CD14-positive monocyte (primary cell): ENCODE results near the gene ACSM5. TPM values are rescaled to one million over a fixed set of nuclear protein-coding genes. Genes with fewer than 3 reads are reported as not detected.

Source experiments
- DNase-seq, 3 donors: peaks; one replicate each; pipeline ENCODE4 v3.0.0-alpha.2; 2011 to 2022
- H2AFZ ChIP-seq: 2 replicates; pipeline ENCODE4 v1.6.0; 2012; ENCODE audit warnings: mild to moderate bottlenecking, low read depth, low read length, inconsistent platforms; ENCODE audit not compliant: insufficient read depth, poor library complexity, severe bottlenecking
- H3K27ac ChIP-seq, 2 donors: 1 replicate in 1 of 2; 2 replicates in 1 of 2; pipeline ENCODE4 v1.5.1; 2012 to 2013; ENCODE audit warnings: low read length in 2 of 2, control low read depth in 1 of 2, inconsistent platforms in 1 of 2, low read depth in 1 of 2, mild to moderate bottlenecking in 1 of 2
- H3K27me3 ChIP-seq, 2 donors: one replicate each; pipeline versions ENCODE4 v1.6.0 to v1.6.1; 2011 to 2013; ENCODE audit warnings: low read length in 2 of 2; ENCODE audit not compliant: control insufficient read depth in 2 of 2, insufficient read depth in 2 of 2
- H3K36me3 ChIP-seq, 2 donors: replicated peaks in 1 of 2; 1 replicate in 1 of 2; 2 replicates in 1 of 2; pipeline versions ENCODE4 v1.5.1 to v1.6.1; 2012 to 2013; ENCODE audit warnings: low read length in 2 of 2, control low read depth in 1 of 2, inconsistent platforms in 1 of 2, mild to moderate bottlenecking in 1 of 2; ENCODE audit not compliant: insufficient read depth in 2 of 2, control insufficient read depth in 1 of 2
- H3K4me1 ChIP-seq, 2 donors: 1 replicate in 1 of 2; 2 replicates in 1 of 2; pipeline versions ENCODE4 v1.5.1 to v1.6.1; 2012 to 2013; ENCODE audit warnings: low read length in 2 of 2, control low read depth in 1 of 2, inconsistent platforms in 1 of 2, mild to moderate bottlenecking in 1 of 2, moderate library complexity in 1 of 2; ENCODE audit not compliant: insufficient read depth in 2 of 2, control insufficient read depth in 1 of 2
- H3K4me2 ChIP-seq: replicated peaks from 2 replicates; pipeline ENCODE3; 2012; ENCODE audit warnings: low read length, moderate library complexity, mild to moderate bottlenecking; ENCODE audit not compliant: poor library complexity, severe bottlenecking; ENCODE audit errors: extremely low read depth
- H3K4me3 ChIP-seq, 3 experiments: fragments of 200-600 bp in 1 of 3; sonication (generic) in 1 of 3; replicated peaks in 1 of 3; 1 replicate in 2 of 3; 2 replicates in 1 of 3; pipeline ENCODE4 v1.5.1; 2011 to 2013; ENCODE audit warnings: low read length in 3 of 3, mild to moderate bottlenecking in 3 of 3, control low read depth in 2 of 3, low read depth in 2 of 3, inconsistent platforms in 1 of 3, moderate library complexity in 1 of 3
- H3K79me2 ChIP-seq: 2 replicates; pipeline ENCODE4 v1.6.0; 2012; ENCODE audit warnings: mild to moderate bottlenecking, control low read depth, inconsistent platforms, low read length, moderate library complexity; ENCODE audit not compliant: insufficient read depth
- H3K9ac ChIP-seq: 2 replicates; pipeline ENCODE4 v1.6.0; 2017; ENCODE audit warnings: low read length, mild to moderate bottlenecking; ENCODE audit not compliant: insufficient read depth, poor library complexity, severe bottlenecking
- H3K9me3 ChIP-seq, 2 donors: replicated peaks in 1 of 2; 1 replicate in 1 of 2; 2 replicates in 1 of 2; pipeline versions ENCODE4 v1.5.1 to v1.6.1; 2012 to 2013; ENCODE audit warnings: low read length in 2 of 2, control low read depth in 1 of 2; ENCODE audit not compliant: control insufficient read depth in 1 of 2, insufficient read depth in 1 of 2
- H4K20me1 ChIP-seq: 2 replicates; pipeline ENCODE4 v1.6.0; 2012; ENCODE audit warnings: mild to moderate bottlenecking, low read length, control low read depth, moderate library complexity; ENCODE audit not compliant: insufficient read depth
- H3K27ac Mint-ChIP-seq, 7 donors: one replicate each; pipeline ENCODE4 v1.8.0; 2020; ENCODE audit warnings: mild to moderate bottlenecking in 7 of 7, mixed read lengths in 7 of 7, moderate library complexity in 6 of 7, inconsistent platforms in 2 of 7
- H3K27me3 Mint-ChIP-seq, 3 donors: one replicate each; pipeline ENCODE4 v1.8.0; 2021 to 2022; ENCODE audit warnings: low read depth in 3 of 3, mild to moderate bottlenecking in 3 of 3, mixed read lengths in 3 of 3, moderate library complexity in 3 of 3, inconsistent platforms in 1 of 3
- H3K36me3 Mint-ChIP-seq, 2 donors: one replicate each; pipeline ENCODE4 v1.8.0; 2020; ENCODE audit warnings: mixed read lengths in 2 of 2, inconsistent platforms in 1 of 2, mild to moderate bottlenecking in 1 of 2
- H3K4me1 Mint-ChIP-seq: one replicate; pipeline ENCODE4 v1.8.0; 2020; ENCODE audit warnings: mild to moderate bottlenecking, mixed read lengths
- H3K4me3 Mint-ChIP-seq, 2 donors: one replicate each; pipeline ENCODE4 v1.8.0; 2020; ENCODE audit warnings: mild to moderate bottlenecking in 2 of 2, mixed read lengths in 2 of 2, moderate library complexity in 1 of 2
- H3K9me3 Mint-ChIP-seq, 7 donors: one replicate each; pipeline ENCODE4 v1.8.0; 2020 to 2022; ENCODE audit warnings: mixed read lengths in 7 of 7, mild to moderate bottlenecking in 6 of 7, moderate library complexity in 6 of 7, inconsistent platforms in 2 of 7
- CTCF ChIP-seq: fragments of 200-600 bp; IDR thresholded peaks from one replicate; pipeline ENCODE4 v1.8.0; 2022; ENCODE audit warnings: antibody characterized with exemption, mild to moderate bottlenecking
- WGBS: methylation state at CpG from one replicate; pipeline ENCODE4 v1.1.5; 2013; ENCODE audit warnings: missing lambda C conversion rate; ENCODE audit not compliant: insufficient coverage; 5-methylcytosine and 5-hydroxymethylcytosine counted together
- intact Hi-C, 2 donors: fragments of 100-400 bp; cut with micrococcal nuclease; formaldehyde crosslinking; loops; one replicate each; pipeline versions ENCODE4 v1.15.0 to v1.15.1; 2023
- polyA plus RNA-seq, 3 donors: library from polyadenylated mRNA; depleted of rRNA in 1 of 3; unstranded in 2 of 3; stranded (reverse) in 1 of 3; fragments of 300-500 nt in 2 of 3; fragments of >200 nt in 1 of 3; fragmentation: Illumina TruSeq in 2 of 3; gene quantifications; 1 replicate in 2 of 3; 2 replicates in 1 of 3; pipeline ENCODE4 v1.2.3, GENCODE V29; 2012 to 2021

The ACSM5 gene
- polyA plus RNA-seq, 3 donors: 0.05 to 0.33 (median 0.24) TPM

- Histone ChIP-seq H3K9me3 (no peaks in the 10 kb centered on the region), H3K4me2 (no peak overlapping the region), H3K4me3 (no peak overlapping the region), H2AFZ (no peak overlapping the region), H3K9ac (no peak overlapping the region), H3K27ac (no peak overlapping the region), H3K27me3 (no peaks in the 10 kb centered on the region), H3K4me1 (no peaks in the 10 kb centered on the region), H4K20me1 (no peaks in the 10 kb centered on the region), H3K36me3 (no peaks in the 10 kb centered on the region), H3K79me2 (no peaks in the 10 kb centered on the region)
- peaks cover 0 to 1% (median 0%) of the 10 kb centered on the region in 7 donors for H3K9me3 Mint-ChIP-seq
- intact Hi-C loops: no loop called here
- H3K27me3 Mint-ChIP-seq: peaks cover 3 to 5% (median 3%) of the 10 kb centered on the region in 3 donors
- no peak overlapping the region for H3K27ac Mint-ChIP-seq
- no peaks in the 10 kb centered on the region for H3K36me3 Mint-ChIP-seq
- no peak for TF ChIP-seq CTCF
- no peak for DNase-seq
- no peak overlapping the region for H3K4me3 Mint-ChIP-seq
- 60% methylated on average over 1 of the region's 2 CpGs for WGBS
- H3K4me1 Mint-ChIP-seq: no peaks in the 10 kb centered on the region
Measured at GRCh38 chr16:20363191-20363590, 46.1 kb upstream of the ACSM5 start.

GRCh38 chr16:20364051-20364450, 45.3 kb upstream of the ACSM5 start:
- Mint-ChIP-seq H3K4me3 (no peak overlapping the region), H3K27me3 (peaks cover 2 to 5% (median 3%) of the 10 kb centered on the region in 3 donors), H3K27ac (no peak overlapping the region), H3K36me3 (no peaks in the 10 kb centered on the region), H3K4me1 (no peaks in the 10 kb centered on the region), H3K9me3 (peaks cover 0 to 1% (median 0%) of the 10 kb centered on the region in 7 donors)
- Histone ChIP-seq H3K4me1 (no peaks in the 10 kb centered on the region), H2AFZ (no peak overlapping the region), H3K27ac (no peak overlapping the region), H4K20me1 (no peaks in the 10 kb centered on the region), H3K9ac (no peak overlapping the region), H3K36me3 (no peaks in the 10 kb centered on the region), H3K4me3 (no peak overlapping the region), H3K4me2 (no peak overlapping the region), H3K27me3 (no peaks in the 10 kb centered on the region), H3K9me3 (no peaks in the 10 kb centered on the region), H3K79me2 (no peaks in the 10 kb centered on the region)
- intact Hi-C loops: no loop called here
- 90% methylated on average over 3 of the region's 3 CpGs for WGBS
- no peak for TF ChIP-seq CTCF
- no peak for DNase-seq
